ENCODE data around the gene CD3E.

CD3E gene

GRCh38 chr11:118325283-118325682, 20.8 kb downstream of the CD3E start:
- Histone ChIP-seq H3K9me3 (ENCODE audit: insufficient read depth, low read depth, low read length) (no peaks in the 10 kb centered on the region), H2AFZ (ENCODE audit: low read length) (no peak overlapping the region), H3K36me3 (ENCODE audit: insufficient read depth, low read length) (no peaks in the 10 kb centered on the region), H3K4me1 (ENCODE audit: insufficient read depth, low read length, poor library complexity, severe bottlenecking) (peaks cover 7% of the 10 kb centered on the region), H3K79me2 (ENCODE audit: insufficient read depth, low read length) (no peaks in the 10 kb centered on the region), H4K20me1 (ENCODE audit: insufficient read depth, low read length, poor library complexity, severe bottlenecking) (no peaks in the 10 kb centered on the region), H3F3A (ENCODE audit: low read depth) (no peaks in the 10 kb centered on the region), H3K27me3 (ENCODE audit: insufficient read depth, low read length, poor library complexity, severe bottlenecking) (no peaks in the 10 kb centered on the region), H3K9ac (ENCODE audit: low read depth, low read length, poor library complexity, severe bottlenecking) (no peak overlapping the region), H3K4me3 (ENCODE audit: low read length, poor library complexity, severe bottlenecking) (no peak overlapping the region), H3K9me2 (replicated peaks; ENCODE audit: low read depth, low read length) (no peaks in the 10 kb centered on the region), H3K4me2 (ENCODE audit: low read depth, low read length, poor library complexity, severe bottlenecking) (no peak overlapping the region)
- TF ChIP-seq EZH2phosphoT487 (IDR thresholded peaks at IDR 0.05; ENCODE audit: borderline replicate concordance) (no peak), CTCF (conservative IDR thresholded peaks at IDR 0.05; ENCODE audit: low read length) (no peak)

DNA sequence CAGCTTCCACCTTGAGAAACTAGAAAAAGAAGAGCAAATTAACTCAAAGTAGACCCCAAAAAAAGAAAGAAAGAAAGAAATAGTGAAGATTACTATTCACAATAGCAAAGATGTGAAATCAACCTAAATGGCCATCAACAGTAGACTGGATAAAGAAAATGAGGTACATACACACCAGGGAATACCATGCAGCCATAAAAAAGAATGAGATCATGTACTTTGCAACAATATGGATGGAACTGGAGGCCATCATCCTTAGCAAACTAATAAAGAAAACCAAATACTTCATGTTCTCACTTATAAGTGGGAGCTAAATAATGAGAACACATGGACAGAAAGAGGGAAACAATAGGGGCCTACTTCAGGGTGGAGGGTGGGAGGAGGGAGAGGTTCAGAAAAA, 24.2 kb downstream of the CD3E start:
- no peaks in the 10 kb centered on the region for H3F3A ChIP-seq (ENCODE audit: low read depth)
- H3K4me2 ChIP-seq (ENCODE audit: low read depth, low read length, poor library complexity, severe bottlenecking) = no peak overlapping the region
- H4K20me1 ChIP-seq (ENCODE audit: insufficient read depth, low read length, poor library complexity, severe bottlenecking) = no peaks in the 10 kb centered on the region
- H3K9me2 ChIP-seq (replicated peaks; ENCODE audit: low read depth, low read length) = no peaks in the 10 kb centered on the region
- H2AFZ ChIP-seq (ENCODE audit: low read length) = no peak overlapping the region
- TF ChIP-seq EZH2phosphoT487 (IDR thresholded peaks at IDR 0.05; ENCODE audit: borderline replicate concordance) (no peak), CTCF (conservative IDR thresholded peaks at IDR 0.05; ENCODE audit: low read length) (no peak)
- no peaks in the 10 kb centered on the region for H3K27me3 ChIP-seq (ENCODE audit: insufficient read depth, low read length, poor library complexity, severe bottlenecking)
- H3K4me3 ChIP-seq (ENCODE audit: low read length, poor library complexity, severe bottlenecking) = no peak overlapping the region
- no peaks in the 10 kb centered on the region for H3K36me3 ChIP-seq (ENCODE audit: insufficient read depth, low read length)
- no peaks in the 10 kb centered on the region for H3K9me3 ChIP-seq (ENCODE audit: insufficient read depth, low read depth, low read length)
- H3K4me1 ChIP-seq (ENCODE audit: insufficient read depth, low read length, poor library complexity, severe bottlenecking) = no peaks in the 10 kb centered on the region
- no peak overlapping the region for H3K9ac ChIP-seq (ENCODE audit: low read depth, low read length, poor library complexity, severe bottlenecking)
- 0 out of 2 replicates have a peak, but pooled peaks cover 5% of the 10 kb centered on the region for H3K79me2 ChIP-seq (ENCODE audit: insufficient read depth, low read length)

DNA sequence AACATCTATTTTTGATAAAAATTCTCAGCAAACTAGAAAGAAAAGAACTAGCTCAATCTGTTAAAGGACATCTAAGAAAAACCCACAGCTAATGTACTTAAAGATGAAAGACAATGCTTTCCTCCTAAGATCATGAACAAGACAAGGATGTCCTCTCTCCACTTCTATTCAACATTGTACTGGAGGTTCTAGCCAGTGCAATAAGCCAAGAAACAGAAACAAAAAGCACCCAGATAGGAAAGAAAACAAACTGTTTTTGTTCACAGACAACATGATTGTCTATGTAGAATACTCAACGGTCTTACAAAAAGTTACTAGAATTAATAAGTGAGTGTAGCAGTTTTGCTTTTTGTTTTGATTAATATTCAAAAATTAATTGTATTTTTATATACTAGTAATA, 30.2 kb downstream of the CD3E start:
- H3K36me3 ChIP-seq (ENCODE audit: insufficient read depth, low read length) = peaks cover 10% of the 10 kb centered on the region
- peaks cover 30% of the 10 kb centered on the region for H3K79me2 ChIP-seq (ENCODE audit: insufficient read depth, low read length)
- no peaks in the 10 kb centered on the region for H3K9me3 ChIP-seq (ENCODE audit: insufficient read depth, low read depth, low read length)
- H3K4me2 ChIP-seq (ENCODE audit: low read depth, low read length, poor library complexity, severe bottlenecking) = no peak overlapping the region
- no peak overlapping the region for H3K9ac ChIP-seq (ENCODE audit: low read depth, low read length, poor library complexity, severe bottlenecking)
- H2AFZ ChIP-seq (ENCODE audit: low read length) = no peak overlapping the region
- no peak overlapping the region for H3K4me3 ChIP-seq (ENCODE audit: low read length, poor library complexity, severe bottlenecking)
- H3K4me1 ChIP-seq (ENCODE audit: insufficient read depth, low read length, poor library complexity, severe bottlenecking) = peaks cover 22% of the 10 kb centered on the region
- TF ChIP-seq EZH2phosphoT487 (IDR thresholded peaks at IDR 0.05; ENCODE audit: borderline replicate concordance) (no peak), CTCF (conservative IDR thresholded peaks at IDR 0.05; ENCODE audit: low read length) (no peak)
- H3K27me3 ChIP-seq (ENCODE audit: insufficient read depth, low read length, poor library complexity, severe bottlenecking) = no peaks in the 10 kb centered on the region
- peaks cover 7% of the 10 kb centered on the region; the same call in 1 of the 2 replicates for H3F3A ChIP-seq (ENCODE audit: low read depth)
- no peaks in the 10 kb centered on the region for H3K9me2 ChIP-seq (replicated peaks; ENCODE audit: low read depth, low read length)
- peaks cover 7% of the 10 kb centered on the region for H4K20me1 ChIP-seq (ENCODE audit: insufficient read depth, low read length, poor library complexity, severe bottlenecking)

Data from Loucy (cell line).